OCI-LY1 (cell line): Measurements from ENCODE around the gene RALB.

ENCODE experiments used
- CTCF ChIP-seq: fragments of 200-600 bp; sonication (generic), shearing (Covaris generic); IDR thresholded peaks from 2 replicates; pipeline ENCODE4 v1.5.1; 2017; ENCODE audit warnings: mild to moderate bottlenecking, antibody characterized with exemption, low read length, moderate library complexity, mixed read lengths
- EZH2 ChIP-seq: fragments of 200-600 bp; sonication (generic), shearing (Covaris generic); IDR thresholded peaks from 2 replicates; pipeline ENCODE4 v1.8.0; 2017; ENCODE audit warnings: borderline replicate concordance, mixed run types, mild to moderate bottlenecking, antibody characterized with exemption, low read length, moderate library complexity, mixed read lengths

DNA sequence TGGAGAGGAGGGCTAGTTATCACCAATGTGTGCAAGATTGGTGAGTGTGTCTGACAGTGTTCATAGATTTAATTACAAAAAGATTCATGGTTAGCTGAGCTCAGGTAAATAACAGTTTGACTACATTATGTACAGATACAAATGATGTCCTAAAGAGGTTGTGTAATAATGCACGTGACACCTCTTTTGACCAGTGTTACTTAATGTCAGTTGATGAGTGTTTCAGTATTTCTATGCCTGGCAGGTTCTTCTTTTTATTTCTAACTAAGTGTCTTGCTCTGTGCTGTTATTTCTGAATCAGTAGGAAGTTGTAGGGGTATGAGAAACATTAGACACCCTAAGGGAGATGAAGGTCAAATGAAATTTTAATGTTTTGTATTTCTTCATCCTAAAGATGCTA lies 85.4 kb downstream of the RALB start:
- TF ChIP-seq CTCF: no peak
- TF ChIP-seq EZH2: no peak
